ENCODE measurements around the gene IL18.

DNA sequence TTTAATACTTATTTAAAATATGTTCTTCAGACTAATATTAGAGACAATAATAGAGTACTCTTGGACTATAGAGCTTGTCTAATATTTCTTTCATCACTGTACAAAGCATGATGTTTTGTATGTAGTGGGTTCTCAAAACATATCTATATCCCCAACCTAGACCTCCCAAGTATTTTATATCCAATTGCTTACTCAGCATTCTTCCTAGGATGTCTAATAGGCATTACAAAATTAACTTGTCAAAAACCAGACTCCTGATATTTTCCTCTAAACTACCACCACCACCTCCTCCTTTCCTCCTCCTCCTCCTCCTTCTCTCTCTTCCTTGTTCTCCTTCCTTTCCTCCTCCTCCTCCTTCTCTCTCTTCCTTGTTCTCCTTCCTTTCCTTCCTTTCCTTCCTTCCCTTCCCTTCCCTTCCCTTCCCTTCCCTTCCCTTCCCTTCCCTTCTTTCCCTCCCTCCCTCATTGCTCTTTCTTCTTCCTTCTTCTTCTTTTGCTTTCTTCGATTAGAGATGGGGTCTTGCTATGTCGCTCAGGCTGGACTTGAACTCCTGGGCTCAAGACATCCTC, 32.7 kb upstream of the IL18 start:
- TF ChIP-seq POLR2A (IDR thresholded peaks at IDR 0.05; ENCODE audit: low read depth, low read length) (no peak), POLR2AphosphoS5 (IDR thresholded peaks at IDR 0.05; ENCODE audit: low read depth, low read length) (no peak), TAF1 (IDR thresholded peaks at IDR 0.05; ENCODE audit: borderline replicate concordance, low read depth, low read length) (no peak)

Data from GM12892 (cell line).